Glomerular visceral epithelial cell (primary cell): ENCODE data around the gene GPR176.
A peak's percentile ranks its signal among the peaks of the same experiment; 100 is the strongest.

ENCODE experiments used
- DNase-seq: peaks from one replicate; pipeline ENCODE4 v3.0.0-alpha.2; 2016; ENCODE audit errors: extremely low spot score

The GPR176 gene

DNA sequence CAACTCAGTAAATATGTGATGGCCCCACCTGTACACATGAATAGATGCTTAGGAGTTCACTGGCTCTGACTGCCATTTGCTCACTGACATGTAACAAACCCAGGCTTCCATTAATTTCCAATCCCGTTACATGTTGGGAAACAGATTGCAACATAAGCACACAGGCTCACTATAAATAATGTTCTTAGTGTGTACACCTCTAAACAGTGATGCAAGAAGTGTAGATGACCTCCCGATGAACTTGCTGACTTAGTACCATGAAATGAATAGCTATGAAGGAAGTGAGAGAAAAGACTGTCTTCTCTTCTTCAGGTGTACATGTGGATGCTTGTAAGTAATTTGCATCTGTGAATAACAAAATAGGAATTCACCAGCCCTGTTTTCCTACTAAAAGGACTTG, 116.0 kb downstream of the GPR176 start:
- DNase-seq, result no peak

DNA sequence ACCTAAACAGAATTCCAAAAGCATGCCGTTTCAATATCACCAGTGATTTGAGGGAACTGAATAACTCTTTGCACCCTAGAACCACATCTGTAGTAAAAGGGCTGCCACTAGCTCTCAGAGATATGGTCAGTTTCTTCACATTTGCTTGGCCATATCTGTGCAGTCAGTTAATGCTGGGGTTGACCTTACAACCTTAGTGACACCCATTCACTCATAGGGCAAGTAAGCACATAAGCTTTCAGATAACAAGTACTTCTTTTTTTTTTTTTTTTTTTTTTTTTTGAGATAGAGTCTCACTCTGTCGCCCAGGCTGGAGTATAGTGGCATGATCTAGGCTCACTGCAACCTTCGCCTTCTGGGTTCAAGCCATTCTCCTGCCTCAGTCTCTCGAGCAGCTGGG, 117.0 kb downstream of the GPR176 start:
- no peak for DNase-seq

DNA sequence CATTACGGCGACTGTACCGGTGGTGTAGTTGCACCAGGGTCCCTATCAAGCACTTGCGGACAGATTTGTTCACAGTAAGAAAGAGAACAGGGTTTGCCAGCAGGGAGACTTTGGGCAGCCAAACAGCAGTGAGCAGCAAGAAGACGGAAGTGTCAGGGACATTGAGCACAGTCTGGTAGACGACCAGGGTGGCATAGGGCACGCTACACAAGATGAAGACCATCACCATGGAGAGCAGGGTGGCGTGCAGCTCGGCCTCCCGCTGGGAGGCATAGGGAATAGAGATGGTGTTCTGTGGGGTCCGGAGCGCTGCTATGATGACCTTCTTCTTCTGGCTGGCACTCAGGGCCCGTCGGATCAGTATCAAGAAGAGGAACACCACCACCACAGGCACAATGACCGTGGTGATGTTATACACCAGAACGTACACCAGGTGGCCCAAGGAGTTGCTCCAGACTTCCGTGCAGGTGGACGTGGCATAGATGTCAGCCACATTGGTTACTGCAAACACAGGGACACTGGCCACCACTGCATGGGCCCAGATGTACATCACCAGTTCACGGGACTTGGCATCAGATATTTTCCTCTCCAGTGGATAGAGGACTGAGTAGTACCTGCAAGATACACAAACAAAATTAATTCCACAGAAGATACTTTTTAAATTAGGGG, 118.3 kb downstream of the GPR176 start:
- DNase-seq, result peak; percentile 29

DNA sequence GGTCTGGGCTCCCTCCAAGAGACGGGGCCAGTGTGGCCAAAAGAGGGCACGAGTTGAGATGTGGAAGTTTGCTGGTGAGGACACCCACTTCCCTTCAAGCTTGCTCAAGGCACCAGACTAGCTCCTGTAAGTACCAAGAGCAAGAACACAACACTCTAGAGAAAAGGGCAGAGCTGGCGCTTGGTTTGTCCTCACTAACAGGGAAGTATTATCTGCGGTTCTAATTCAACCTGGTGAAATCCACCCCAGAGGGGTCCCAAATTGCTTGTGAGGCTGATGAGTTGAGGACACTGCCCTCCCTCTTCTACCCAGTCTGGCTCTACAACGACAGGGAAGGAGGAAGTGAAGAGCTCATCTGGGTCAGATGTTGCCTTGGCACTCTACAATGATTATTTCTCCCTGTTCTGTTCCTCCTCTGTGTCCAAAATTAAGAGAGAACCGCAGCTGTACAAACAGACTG, 120.5 kb downstream of the GPR176 start:
- no peak for DNase-seq

DNA sequence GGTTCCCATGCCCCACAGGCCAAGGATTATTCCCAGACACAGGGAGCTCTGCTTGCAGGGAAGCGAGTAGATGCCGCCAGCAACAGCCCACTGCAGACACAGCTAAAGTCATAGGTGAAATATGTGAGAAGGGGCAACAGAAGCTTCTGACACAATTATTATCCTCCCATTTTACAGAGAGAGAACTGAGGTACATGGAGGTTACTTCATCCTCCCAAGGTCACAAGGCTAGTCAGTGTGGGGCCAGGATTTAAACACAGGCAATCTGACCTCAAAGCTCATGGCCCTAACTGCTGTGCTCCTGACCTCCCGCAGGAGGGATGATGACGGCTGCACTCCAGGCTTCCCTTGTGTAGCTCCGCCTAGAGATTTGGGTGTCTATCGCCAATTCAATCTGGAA, 121.7 kb downstream of the GPR176 start:
- DNase-seq, result no peak

DNA sequence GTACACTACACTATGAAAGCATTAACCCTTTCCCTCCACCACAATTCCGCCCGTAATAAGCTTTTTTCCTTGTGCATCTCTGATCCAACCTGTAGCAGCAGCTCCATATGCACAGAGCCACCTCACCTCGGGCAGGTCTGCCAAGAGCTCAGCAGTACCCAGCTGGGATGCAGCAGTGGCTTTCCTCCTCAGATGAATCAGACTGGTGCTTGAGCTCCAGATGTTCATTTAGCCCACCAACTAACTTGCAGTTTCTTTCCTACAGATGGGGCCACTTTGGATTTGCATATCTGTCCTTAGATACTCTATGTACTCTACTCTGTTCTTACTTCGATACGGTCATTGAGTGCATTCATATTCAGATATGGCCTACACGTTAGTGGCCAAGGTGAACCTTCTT, 122.7 kb downstream of the GPR176 start:
- no peak for DNase-seq

DNA sequence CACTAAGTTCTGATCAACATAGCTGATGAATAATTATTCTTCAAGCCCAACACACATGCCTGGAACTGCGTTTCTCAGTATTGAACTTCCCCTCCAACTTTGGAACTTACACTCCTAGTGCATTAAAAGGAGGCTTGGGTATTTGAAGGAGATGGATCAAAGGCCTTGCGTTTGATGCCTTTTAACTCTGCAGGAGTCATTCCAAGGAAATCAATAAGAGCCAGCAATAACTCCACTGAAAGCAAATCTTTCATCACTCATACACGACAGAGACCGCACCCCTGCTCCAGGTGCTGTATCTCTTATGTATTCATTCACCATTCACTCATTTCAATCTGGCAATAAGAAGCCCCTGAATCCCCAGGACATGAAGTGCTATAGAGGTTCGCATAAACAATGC, 123.5 kb downstream of the GPR176 start:
- DNase-seq, result no peak

DNA sequence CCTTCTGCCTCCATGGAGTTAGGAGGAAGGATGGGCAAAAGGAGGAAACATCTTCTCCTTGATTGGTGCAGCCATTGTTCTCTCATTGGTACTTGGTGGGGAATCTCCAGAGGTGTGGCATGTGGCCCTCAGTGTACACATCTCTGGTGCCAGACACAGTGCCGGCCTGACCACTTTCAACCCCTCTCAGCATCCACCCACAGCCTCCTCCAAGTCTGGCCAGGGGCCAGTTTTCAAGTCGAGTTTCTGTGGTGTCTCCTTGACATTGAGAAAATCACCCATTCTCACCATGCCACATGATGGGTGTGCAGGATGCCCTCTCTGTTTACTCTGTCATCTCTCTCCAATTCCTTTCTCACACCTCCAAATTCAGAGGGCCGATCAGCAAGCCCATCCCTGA, 124.6 kb downstream of the GPR176 start:
- DNase-seq, result no peak

DNA sequence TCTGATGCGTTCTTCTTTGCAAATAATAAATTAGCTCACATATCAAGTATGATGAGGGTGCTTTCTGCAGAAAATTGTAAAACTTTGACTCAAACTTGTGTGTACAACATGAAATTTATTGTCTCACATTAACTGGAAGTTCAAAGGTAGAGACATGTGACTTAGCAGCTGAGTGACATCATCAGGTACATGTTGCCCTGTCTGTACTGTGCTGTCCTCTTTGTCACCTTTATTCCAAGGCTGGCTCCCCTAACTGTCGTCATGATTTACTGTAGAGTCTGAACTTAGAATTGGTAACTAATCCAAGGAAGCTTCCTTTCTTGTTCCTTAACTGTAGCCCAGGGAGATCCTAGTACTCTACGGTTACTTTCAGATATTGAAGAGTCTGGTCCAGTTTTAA, 125.1 kb downstream of the GPR176 start:
- no peak for DNase-seq

DNA sequence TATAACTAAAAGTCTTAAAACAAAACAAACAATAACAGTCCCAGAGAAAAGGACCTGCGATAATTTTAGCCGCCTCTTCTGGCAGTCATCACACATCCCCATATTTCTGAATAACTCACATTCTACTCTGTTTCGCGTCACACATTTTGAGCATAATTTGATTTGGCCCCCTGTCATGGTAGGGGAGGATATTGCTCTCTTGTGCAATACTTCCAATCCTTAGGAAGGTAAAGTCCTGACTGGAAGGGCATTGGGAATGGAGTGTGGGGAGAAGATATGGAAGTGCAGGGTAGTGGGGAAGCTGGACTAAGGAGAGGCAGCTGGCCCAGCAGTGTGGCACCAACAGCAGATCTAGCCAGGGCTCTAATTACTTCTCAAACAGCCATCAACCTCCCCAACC, 126.1 kb downstream of the GPR176 start:
- no peak for DNase-seq

DNA sequence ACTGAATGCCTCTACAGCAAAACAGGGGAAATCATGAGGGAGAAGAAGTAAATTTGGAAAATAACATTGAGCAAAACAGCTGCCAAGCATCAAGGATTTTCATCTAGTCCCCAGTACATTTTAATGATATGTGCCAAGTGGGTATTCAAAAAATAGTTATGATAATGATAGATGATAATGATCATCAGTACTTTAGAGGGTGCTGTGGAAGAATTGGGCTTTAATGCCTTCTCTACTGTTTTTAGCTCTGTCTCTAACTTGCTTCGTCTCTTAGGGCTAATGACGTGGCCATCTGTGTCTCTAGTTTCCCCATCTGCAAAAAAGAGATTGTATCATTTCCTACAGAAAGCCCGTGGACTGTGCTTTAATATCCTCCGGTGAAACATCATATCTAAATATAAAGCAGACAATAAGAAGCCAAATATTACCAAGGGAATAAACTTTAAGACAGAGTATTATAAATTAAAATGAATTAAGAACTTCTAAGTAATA, 127.2 kb downstream of the GPR176 start:
- DNase-seq, result no peak

DNA sequence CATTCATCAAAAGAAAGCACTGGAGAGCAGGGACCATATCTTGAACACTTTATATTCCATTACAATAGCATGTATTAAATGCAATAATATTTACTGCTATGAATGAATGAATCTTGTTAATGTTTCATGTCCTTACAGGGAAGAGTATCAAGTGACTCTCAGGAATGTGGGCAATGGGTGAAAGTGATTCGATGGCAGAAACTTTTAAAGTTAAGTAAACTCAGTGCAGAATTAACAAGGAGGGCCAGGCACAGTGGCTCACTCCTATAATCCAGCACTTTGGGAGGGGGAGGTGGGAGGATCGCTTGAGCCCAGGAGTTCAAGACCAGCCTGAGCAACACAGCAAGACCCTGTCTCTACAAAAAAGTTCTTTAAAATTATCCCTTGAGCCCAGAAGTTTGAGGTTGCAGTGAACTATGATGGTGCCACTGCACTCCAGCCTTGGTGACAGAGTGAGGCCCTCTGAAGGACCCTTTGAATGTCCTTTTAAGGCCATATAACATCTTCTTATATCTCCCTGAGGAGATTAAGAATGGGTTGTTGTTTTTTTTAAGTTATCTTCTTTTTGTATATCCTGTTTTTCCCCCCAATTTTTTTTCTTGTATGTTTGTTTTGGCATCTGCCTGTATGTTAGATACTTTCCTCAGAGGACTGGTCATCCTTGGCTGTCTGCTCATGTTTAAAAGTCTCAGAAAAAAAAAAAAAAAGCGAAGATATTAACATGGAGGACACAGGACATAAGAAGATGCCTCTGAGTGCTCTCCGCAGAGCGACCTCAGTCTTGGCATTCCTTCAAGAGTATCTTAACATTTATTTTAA, 127.8 kb downstream of the GPR176 start:
- DNase-seq, result no peak

DNA sequence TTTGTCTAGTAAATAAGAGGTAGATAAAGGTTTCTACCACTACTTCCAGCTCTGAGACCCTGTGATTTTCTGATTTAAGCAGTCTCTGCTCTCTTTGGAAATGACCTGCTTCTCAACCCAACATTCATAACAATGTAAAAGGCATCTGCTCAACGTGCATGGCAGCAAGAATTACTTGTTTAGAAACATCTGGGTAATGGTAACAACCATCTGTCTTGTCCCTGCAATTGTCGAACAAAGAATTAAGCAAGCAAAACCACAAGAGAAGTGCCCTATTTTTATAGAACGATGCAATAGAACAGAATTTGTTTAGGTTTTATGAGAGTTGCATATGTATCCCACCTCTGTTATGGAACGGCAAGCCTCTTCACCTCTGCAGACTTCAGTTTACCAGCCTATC, 130.3 kb downstream of the GPR176 start:
- no peak for DNase-seq

DNA sequence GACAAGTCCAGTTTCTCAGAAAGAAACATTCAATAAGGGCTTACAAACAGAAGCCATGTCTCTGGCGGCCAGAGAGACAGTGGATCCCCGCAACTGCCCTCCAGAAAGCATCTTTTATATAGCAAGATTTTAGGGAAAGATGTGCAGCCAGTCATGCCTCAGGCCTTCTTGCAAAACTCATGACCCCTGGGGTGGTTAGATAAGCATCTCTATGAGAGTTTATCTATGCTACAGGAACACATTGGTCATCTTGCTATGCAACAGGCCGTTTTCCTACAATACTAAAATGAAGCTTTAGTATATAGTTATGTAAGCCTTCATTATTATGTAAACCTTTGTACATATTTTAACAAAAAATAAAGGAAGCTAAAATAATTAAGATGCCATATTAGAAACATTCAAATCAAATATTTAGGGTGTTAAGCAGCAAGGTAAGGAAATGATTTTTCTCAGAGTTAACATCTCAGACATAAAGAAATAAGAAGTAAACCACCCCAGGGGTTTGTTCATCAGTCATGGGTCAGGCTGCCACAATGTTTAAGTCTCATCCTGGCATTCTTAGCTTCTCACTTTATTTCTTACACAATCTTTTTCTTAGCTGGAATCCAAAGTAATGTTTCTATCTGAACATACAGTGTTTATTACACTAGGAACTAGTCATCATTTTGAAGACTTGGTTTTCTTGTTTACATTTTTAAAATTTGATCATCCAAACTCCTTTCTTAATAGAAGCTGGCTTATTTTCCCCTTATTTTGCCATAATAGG, 131.1 kb downstream of the GPR176 start:
- no peak for DNase-seq

DNA sequence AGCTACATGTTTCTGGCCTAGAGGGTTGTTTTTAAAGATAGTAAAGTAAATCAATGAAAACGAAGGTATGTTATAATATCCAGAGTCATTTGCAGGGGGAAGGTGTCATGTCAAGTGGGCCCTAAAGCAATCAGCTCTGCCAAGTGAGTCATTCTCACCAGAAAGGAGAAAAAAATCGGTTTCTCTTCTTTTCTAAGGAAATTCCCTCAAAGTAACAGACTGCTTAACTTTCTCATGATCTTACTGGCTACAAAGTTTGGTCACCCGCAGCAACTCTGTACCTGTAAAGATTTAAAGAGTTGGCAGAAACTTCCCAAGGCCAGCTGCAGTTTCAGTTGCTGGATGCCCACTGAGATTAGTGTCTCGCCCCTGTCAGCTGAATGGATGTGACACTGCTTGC, 132.0 kb downstream of the GPR176 start:
- peak; percentile 21 for DNase-seq

DNA sequence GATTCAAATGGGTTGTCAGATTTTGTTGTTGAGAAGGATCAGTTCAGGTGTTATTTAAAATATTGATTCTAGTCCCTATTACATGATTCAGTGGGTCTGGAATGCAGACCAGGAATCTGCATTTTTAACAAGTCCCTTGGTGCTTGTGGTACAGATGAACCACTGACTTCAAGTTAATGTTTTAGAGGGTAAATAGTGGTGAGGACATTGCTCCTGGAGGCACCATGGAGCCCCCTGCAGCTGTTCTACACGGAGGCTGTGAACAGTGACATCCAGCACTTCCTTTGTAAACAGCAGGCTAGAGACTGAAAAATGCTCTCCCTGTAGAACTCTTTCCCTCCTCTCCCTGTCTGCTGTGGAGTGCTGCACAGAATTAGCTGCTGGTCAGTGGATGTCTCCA, 132.6 kb downstream of the GPR176 start:
- DNase-seq, result no peak

DNA sequence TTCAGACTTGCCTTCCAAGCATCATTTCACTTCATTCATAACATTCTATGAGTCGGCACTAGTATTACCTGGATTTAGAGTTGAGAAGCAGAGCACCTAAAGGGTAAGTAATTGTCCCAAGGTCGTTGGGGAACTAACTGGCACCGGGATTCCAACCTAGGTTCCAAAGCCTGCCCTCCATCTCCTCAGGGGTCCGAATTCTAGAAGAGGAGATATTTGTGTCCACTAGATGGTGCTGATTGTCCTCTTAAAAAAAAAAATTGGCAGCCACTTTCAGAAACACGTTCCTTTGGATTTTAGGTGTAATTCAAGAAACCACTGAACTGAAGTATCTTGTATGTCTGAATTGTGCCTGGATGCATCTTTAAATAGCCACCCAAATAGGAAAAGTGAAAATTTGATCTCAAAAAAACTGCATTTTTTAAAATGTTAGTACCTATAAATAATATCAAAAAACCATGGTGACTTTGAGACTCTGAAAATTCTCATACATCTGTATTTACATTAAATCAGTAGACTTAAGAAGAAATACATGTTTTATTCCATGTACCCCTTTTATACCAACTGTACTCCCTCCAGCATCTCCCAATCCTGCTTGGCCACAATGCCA, 133.5 kb downstream of the GPR176 start:
- DNase-seq, result peak; percentile 67

DNA sequence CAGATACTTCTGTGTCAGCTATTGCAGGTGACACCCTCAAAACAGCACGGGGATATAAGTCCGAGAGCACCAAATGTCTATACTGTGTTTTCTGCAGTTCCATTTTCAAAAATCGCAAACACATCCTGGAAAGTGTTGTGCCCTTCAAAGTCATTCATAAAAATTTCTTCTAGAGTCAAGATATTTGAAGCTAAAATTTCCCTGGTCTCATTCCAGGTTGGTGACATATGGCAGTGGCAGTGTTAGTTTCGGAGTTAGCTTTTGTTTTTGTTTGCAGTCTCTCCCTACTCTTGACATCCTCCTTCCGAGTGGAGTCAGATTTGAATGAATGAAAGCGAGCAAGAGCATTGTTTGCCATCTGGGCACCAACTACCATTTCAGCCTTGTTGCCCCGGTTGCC, 134.2 kb downstream of the GPR176 start:
- no peak for DNase-seq

DNA sequence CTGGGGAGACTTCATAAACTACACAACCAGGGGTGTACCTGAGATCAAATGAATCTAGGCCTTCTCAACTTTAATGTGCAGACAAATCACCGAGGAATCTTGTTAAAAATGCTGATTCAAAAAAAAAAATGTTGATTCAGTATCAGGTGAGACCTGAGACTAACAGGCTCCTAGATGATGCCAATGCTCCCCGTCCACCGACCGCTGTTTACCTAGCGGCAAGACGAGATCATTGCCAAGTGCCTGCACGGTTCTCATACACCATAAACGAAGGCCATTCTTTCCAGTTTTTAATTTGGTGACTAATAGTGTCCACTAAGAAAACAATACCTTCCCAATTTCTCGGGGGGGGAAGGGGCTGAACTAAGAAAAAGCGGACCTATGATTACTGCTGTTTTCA, 134.9 kb downstream of the GPR176 start:
- DNase-seq, result no peak

DNA sequence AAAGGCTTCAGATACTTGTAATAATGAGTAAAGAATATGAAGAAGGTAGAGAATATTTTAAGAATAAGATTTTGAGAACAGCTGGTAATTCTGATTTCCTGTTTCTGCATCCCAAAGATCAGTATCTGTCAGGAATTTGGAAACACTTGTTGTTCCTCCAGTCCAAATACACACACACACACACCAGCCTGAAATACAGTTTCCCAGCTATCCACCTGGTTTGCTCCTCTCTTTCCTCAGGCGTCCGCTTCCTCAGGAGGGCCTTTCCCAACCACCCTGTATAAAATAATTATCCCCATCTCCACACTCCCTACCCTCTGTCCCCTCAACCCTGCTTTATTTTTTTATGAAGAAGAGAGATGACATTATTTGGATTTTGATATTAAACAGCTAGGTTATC, 135.4 kb downstream of the GPR176 start:
- DNase-seq, result no peak

DNA sequence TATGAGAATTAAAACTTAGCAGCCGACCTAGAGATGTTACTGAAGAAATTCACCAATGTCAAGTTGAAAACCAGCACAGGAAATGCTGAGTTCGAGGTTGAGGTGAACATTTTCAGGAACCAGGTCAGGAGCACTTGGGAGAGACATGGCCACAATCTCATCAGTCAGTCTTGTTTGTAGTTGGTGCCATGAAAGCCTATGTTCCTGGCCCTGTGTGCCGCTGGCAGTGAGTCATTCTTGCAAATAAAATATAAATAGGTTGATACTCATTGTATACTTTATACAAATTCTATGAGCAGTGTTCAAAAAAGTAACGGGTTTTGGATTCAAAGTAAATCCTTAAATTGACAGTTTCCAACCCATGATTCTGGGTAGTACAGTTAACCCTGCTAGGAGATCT, 135.9 kb downstream of the GPR176 start:
- no peak for DNase-seq

DNA sequence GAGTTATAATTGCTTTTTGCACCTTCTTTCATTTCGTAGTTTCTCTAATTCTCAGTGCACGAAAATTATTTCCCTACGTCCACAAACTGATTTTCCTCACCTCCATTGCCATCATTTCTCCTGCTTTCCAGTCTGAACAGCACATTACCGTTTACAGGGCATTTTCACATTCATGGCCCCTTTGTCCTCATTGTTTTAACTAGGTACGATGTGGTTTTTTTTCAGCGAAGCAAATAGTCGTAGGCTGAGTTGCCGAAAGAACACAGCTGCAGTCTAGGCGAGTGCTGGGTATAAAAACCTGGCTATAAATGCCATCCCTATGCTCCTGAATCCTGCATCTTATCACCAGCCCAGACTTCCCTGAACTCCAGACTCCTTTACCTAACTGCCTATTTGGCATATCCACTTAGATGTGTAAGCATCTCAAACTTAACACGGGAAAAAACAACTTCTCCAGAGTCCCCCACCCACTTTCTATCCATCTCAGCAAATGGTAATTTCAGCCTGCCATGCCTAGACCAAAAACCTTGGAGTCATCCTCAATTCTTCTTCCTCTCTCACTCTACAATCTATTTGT, 136.7 kb downstream of the GPR176 start:
- no peak for DNase-seq
